Ramos (cell line): ENCODE measurements around the gene DIMT1.

Experiments
- in situ Hi-C: fragments of 300-500 bp; cut with MboI; formaldehyde crosslinking; loops from one replicate; pipeline ENCODE4 v1.14.3; 2022; ENCODE audit warnings: low sequenced_read_pairs; ENCODE audit not compliant: unreplicated experiment

Gene DIMT1

GRCh38 chr5:62372600-62372999, 31.1 kb downstream of the DIMT1 start:
- in situ Hi-C loops = no loop called here

GRCh38 chr5:62371409-62371808, 32.3 kb downstream of the DIMT1 start:
- in situ Hi-C loops = no loop called here

- in situ Hi-C loops = no loop called here
Observed at GRCh38 chr5:62369039-62369438, 34.7 kb downstream of the DIMT1 start.

- in situ Hi-C loops = no loop called here
Observed at GRCh38 chr5:62362701-62363100, 41.0 kb downstream of the DIMT1 start.

- in situ Hi-C loops = loop anchor here (10.0 kb wide), 1 partner anchor 139 kb away; no protein-coding TSS in a partner anchor
Observed at GRCh38 chr5:62354028-62354874, 49.5 kb downstream of the DIMT1 start.

GRCh38 chr5:62348723-62349481, 54.8 kb downstream of the DIMT1 start:
- in situ Hi-C loops = no loop called here

GRCh38 chr5:62347928-62348327, 55.8 kb downstream of the DIMT1 start:
- in situ Hi-C loops = no loop called here

- in situ Hi-C loops = no loop called here
Observed at GRCh38 chr5:62346748-62347147, 57.0 kb downstream of the DIMT1 start.

GRCh38 chr5:62343428-62343827, 60.3 kb downstream of the DIMT1 start:
- in situ Hi-C loops = no loop called here

GRCh38 chr5:62342476-62342837, 61.2 kb downstream of the DIMT1 start:
- in situ Hi-C loops = no loop called here

GRCh38 chr5:62341783-62342475, 61.8 kb downstream of the DIMT1 start:
- in situ Hi-C loops = no loop called here

- in situ Hi-C loops = no loop called here
Observed at GRCh38 chr5:62340979-62341378, 62.7 kb downstream of the DIMT1 start.

- in situ Hi-C loops = no loop called here
Observed at GRCh38 chr5:62340392-62340791, 63.3 kb downstream of the DIMT1 start.
